Daoy (cell line): ENCODE data around the gene CCDC186. TPM values are rescaled to one million over a fixed set of nuclear protein-coding genes. Genes with fewer than 3 reads are reported as not detected.
"Not testable (repeated sequence)": the region's sequence is repeated elsewhere in the genome, so short reads cannot be mapped to it uniquely, and the experiment has no call there.

Experiments used
- DNase-seq: peaks from one replicate; pipeline ENCODE4 v3.0.0-alpha.2; 2015; ENCODE audit warnings: low read depth
- total RNA-seq: library from RNA; depleted of rRNA; stranded (reverse); fragments of >200 nt; shearing (Covaris generic); gene quantifications from 2 replicates; pipeline ENCODE4 v1.2.3, GENCODE V29; 2014

The CCDC186 gene
- total RNA-seq, 1 experiment from 2014 or later, result 8.4 TPM

GRCh38 chr10:114173603-114173920 is 441 bp downstream of the CCDC186 start:
- DNase-seq, result no peak

- DNase-seq, result no peak
These were observed 1.0 kb downstream of the CCDC186 start for GRCh38 chr10:114172776-114173602.

GRCh38 chr10:114172216-114172615 is 1.8 kb downstream of the CCDC186 start:
- DNase-seq, result no peak

- DNase-seq, result no peak
These were observed 5.5 kb downstream of the CCDC186 start for GRCh38 chr10:114168450-114169009.

GRCh38 chr10:114167985-114168384 is 6.0 kb downstream of the CCDC186 start:
- no peak for DNase-seq

GRCh38 chr10:114166494-114166893 is 7.5 kb downstream of the CCDC186 start:
- no peak for DNase-seq

- DNase-seq, result no peak
These were observed 8.0 kb downstream of the CCDC186 start for GRCh38 chr10:114166043-114166442.

GRCh38 chr10:114163062-114163461 is 10.9 kb downstream of the CCDC186 start:
- no peak for DNase-seq

GRCh38 chr10:114157912-114158311 is 16.1 kb downstream of the CCDC186 start:
- DNase-seq, result no peak

- no peak for DNase-seq
These were observed 22.1 kb downstream of the CCDC186 start for GRCh38 chr10:114151892-114152291.

- DNase-seq, result peak; percentile 83
These were observed 22.5 kb downstream of the CCDC186 start for GRCh38 chr10:114151486-114151885.

- not testable (repeated sequence) for DNase-seq
These were observed 24.5 kb downstream of the CCDC186 start for GRCh38 chr10:114149476-114149875.

- DNase-seq, result no peak
These were observed 30.8 kb downstream of the CCDC186 start for GRCh38 chr10:114143160-114143559.

- DNase-seq, result no peak
These were observed 32.0 kb downstream of the CCDC186 start for GRCh38 chr10:114142018-114142417.

GRCh38 chr10:114140827-114141226 is 33.2 kb downstream of the CCDC186 start:
- DNase-seq, result not testable (repeated sequence)

GRCh38 chr10:114140036-114140435 is 34.0 kb downstream of the CCDC186 start:
- no peak for DNase-seq

- no peak for DNase-seq
These were observed 35.4 kb downstream of the CCDC186 start for GRCh38 chr10:114138581-114138980.

- no peak for DNase-seq
These were observed 38.5 kb downstream of the CCDC186 start for GRCh38 chr10:114135476-114135875.

- no peak for DNase-seq
These were observed 42.9 kb downstream of the CCDC186 start for GRCh38 chr10:114131094-114131493.

- no peak for DNase-seq
These were observed 53.0 kb downstream of the CCDC186 start for GRCh38 chr10:114121031-114121430.

GRCh38 chr10:114118514-114118913 is 55.5 kb downstream of the CCDC186 start:
- DNase-seq, result no peak

GRCh38 chr10:114117728-114118127 is 56.3 kb downstream of the CCDC186 start:
- no peak for DNase-seq

GRCh38 chr10:114115661-114116445 is 58.1 kb downstream of the CCDC186 start:
- DNase-seq, result no peak
